ENCODE results near the gene CAMTA1. TPM values are rescaled to one million over a fixed set of nuclear protein-coding genes. Genes with fewer than 3 reads are reported as not detected.

The CAMTA1 gene
- total RNA-seq, 1 donor from 2014 or later = 127 TPM

- no peak for DNase-seq (ENCODE audit: low spot score in 2 of 2)
These were observed 656.0 kb downstream of the CAMTA1 start for GRCh38 chr1:7441143-7441841.

GRCh38 chr1:7442036-7442435 lies 656.8 kb downstream of the CAMTA1 start:
- FAIRE-seq (no peak), DNase-seq (ENCODE audit: low spot score in 2 of 2) (no peak)

More at GRCh38 chr1:7441143-7441841, 656.0 kb downstream of the CAMTA1 start:
- no peak for FAIRE-seq

GRCh38 chr1:7442918-7443317 lies 657.7 kb downstream of the CAMTA1 start:
- DNase-seq (ENCODE audit: low spot score in 2 of 2) (no peak), FAIRE-seq (no peak)

DNA sequence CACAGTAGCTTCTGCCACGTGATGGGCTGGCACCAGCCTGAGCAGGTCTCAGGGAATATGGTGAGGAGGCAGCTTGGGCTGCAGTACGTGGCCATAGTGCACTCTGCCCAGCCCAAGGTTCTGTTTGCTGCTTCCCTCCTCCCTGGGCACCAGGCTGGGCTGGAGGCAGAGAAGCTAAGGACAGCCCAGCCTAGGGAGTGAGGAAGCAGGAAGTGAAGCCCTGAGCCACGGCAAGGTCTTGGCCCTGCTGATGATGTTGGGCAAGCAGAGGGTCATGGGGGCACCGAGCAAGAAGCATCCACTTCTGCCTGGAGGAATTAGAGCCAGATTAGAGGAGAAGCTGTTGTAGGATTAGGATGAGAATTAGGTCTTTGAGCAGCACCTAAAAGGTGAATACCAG lies 659.1 kb downstream of the CAMTA1 start:
- FAIRE-seq = no peak
- DNase-seq (ENCODE audit: low spot score in 2 of 2) = no peak

- no peak for DNase-seq (ENCODE audit: low spot score in 2 of 2)
- no peak for FAIRE-seq
These were observed 661.8 kb downstream of the CAMTA1 start for GRCh38 chr1:7447093-7447492.

GRCh38 chr1:7447736-7448135 lies 662.5 kb downstream of the CAMTA1 start:
- DNase-seq (ENCODE audit: low spot score in 2 of 2) (no peak), FAIRE-seq (no peak)

- FAIRE-seq (no peak), DNase-seq (ENCODE audit: low spot score in 2 of 2) (no peak)
These were observed 663.7 kb downstream of the CAMTA1 start for GRCh38 chr1:7448986-7449385.

GRCh38 chr1:7449750-7450149 lies 664.5 kb downstream of the CAMTA1 start:
- FAIRE-seq = no peak

DNA sequence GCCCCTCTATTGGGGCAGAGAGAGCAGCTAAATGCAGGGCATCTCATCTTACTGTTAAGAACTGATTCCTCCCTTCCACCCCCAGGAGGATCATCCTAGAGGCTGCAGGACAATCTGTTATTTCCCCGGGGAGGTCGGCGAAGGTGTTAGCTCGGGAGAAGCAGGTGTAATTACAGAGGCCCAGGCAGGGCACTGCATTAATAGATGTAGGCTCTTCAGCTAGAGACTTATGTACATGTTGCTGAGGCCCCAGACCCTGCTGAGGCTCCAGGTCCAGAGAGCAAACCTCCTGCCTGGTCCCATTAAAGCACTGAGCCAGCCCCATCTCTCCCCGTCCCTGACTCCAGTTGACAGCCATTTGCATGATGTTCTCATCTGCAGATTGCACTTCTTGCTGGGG lies 665.6 kb downstream of the CAMTA1 start:
- no peak for FAIRE-seq
- no peak for DNase-seq (ENCODE audit: low spot score in 2 of 2)

More at GRCh38 chr1:7449750-7450149, 664.5 kb downstream of the CAMTA1 start:
- no peak for DNase-seq (ENCODE audit: low spot score in 2 of 2)

DNA sequence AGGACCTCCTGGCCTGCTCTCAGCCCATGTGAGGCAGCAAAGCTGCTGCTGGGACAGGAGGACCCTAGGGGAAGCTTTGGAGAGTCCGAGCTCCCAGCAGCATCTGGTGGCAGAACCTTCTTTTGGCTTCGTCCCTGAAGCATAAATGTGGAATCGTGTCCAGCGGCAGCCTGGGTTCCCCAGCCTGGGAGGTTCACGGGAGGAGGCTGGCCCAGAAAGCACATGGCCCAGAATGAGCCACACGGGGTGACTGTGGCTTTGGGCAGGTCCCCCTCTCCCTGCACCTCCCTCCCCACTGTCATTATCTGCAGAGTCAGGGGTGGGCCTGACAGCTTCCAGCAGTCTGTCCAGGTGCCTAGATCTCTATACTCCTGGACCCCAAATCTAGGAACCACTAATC lies 667.8 kb downstream of the CAMTA1 start:
- FAIRE-seq (no peak), DNase-seq (ENCODE audit: low spot score in 2 of 2) (no peak)

DNA sequence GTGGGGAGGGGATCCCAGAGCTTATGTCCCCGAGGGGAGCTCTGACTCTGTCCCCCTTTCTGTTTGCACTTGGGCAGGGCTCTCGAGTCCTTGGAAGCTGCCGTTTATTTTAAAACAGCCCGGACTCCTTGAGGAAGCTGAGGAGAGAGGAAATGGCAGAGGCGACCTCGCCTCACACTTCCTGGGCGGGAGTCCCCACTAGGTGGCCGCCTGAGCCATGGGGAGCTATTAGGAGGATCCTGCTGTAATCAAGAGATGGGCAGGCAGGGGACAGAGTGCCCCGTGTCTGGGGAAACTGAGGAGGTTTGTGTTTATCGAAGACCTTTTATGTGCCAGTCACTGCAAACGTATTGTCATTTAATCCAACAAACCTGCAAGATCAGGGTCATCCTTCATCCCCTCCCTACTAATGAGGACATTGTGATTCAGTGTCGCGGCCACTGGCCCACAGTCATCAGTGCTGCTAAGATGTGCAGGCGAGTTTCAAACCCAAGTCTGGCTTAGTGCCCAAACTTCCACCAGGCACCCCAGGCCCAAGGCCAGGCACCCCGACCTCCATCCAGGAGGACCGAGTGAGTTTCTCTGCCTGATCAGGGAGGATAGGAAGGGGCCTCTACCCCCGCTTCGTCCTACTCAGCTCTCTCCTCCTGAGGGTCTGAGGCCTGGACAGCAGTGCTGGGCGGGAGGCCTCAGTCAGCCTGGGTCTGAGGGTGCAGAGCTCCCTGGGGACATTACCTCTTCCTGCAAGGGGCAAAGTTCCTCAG lies 669.0 kb downstream of the CAMTA1 start:
- FAIRE-seq = no peak
- DNase-seq (ENCODE audit: low spot score in 2 of 2) = peak in 1 of 2 donors; percentile 46

- no peak for FAIRE-seq
- DNase-seq (ENCODE audit: low spot score in 2 of 2) = no peak
These were observed 669.9 kb downstream of the CAMTA1 start for GRCh38 chr1:7454895-7455784.

- DNase-seq (ENCODE audit: low spot score in 2 of 2) = no peak
- FAIRE-seq = no peak
These were observed 670.8 kb downstream of the CAMTA1 start for GRCh38 chr1:7455796-7456721.

DNA sequence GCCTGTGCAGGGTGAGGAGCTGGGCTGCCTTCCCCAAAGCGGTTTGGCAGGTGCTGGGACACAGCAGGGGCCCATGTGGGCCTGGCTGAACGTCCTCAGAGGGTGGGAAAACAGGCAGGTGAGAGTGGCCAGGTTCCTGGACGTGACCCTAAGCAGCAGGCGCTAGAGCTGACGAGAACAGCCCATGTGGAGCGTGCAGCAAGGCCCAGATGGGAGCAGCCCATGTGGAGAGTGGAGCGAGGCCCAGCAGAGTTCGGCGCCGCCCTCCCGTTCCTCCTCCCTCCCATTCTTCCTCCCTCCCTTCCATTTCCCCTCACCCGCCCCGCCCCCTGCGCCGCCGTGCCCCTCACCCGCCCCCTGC lies 671.4 kb downstream of the CAMTA1 start:
- FAIRE-seq (no peak), DNase-seq (ENCODE audit: low spot score in 2 of 2) (no peak)

DNA sequence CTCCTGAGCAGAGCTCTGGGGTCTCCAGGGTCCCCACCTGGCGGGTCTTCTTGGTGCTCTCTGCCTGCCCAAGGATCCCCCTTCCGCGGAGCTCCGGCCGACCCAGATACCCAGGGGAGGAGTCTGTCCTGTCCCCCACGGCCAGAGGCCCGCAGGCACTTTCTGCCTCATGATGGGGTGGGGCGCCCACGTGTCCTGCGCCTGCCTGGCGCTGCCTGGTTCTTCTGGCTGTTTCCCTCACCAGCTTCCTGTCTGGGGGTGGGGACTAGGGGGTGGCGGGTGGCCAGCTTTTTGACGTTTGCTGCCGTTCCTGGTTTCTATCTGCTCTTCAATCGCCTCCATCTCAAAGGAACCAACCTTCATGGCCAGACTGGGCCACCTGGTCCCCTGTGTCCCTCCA lies 672.6 kb downstream of the CAMTA1 start:
- FAIRE-seq = no peak
- DNase-seq (ENCODE audit: low spot score in 2 of 2) = no peak

DNA sequence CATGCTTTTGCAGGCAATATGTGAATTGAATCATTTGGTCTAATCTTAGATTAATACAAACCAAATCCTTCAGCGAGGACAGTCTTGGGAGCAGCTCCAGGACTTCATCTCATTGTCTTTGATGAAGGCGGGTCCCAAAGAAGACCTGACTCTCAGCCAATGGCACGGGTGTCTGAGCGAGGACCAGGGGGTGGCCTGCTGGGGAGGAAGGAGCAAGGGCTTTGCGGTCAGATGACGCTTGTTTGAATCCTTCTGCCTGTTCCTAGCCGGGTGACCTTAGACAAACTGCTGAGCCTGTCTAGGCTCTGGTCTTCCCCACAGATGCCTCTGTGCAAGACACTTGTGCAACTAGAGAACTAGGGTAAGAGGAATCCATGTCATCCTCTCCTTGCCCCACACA lies 673.7 kb downstream of the CAMTA1 start:
- FAIRE-seq = no peak
- DNase-seq (ENCODE audit: low spot score in 2 of 2) = no peak

GRCh38 chr1:7459914-7460313 lies 674.7 kb downstream of the CAMTA1 start:
- FAIRE-seq (no peak), DNase-seq (ENCODE audit: low spot score in 2 of 2) (no peak)

GRCh38 chr1:7460807-7461206 lies 675.6 kb downstream of the CAMTA1 start:
- DNase-seq (ENCODE audit: low spot score in 2 of 2) (no peak), FAIRE-seq (no peak)

DNA sequence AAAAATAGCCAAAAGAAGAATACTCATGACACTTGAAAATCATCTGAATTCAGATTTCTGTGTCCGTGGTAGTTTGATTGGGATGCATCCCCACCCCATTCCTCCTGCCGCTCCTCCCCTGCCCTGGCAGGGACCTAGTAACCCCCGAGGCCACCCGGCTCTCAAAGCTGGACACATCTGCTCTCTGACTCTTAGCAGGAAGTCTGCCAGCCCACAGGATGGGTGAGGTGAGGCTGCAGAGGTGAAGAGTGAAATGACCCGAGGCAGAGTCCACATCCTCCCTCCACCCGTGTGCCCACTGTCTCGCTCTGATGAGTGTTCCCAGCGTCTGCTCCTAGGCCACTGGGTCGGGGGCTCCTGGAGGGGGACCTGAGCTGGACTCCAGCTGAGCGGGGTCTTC lies 677.4 kb downstream of the CAMTA1 start:
- FAIRE-seq (no peak), DNase-seq (ENCODE audit: low spot score in 2 of 2) (no peak)

DNA sequence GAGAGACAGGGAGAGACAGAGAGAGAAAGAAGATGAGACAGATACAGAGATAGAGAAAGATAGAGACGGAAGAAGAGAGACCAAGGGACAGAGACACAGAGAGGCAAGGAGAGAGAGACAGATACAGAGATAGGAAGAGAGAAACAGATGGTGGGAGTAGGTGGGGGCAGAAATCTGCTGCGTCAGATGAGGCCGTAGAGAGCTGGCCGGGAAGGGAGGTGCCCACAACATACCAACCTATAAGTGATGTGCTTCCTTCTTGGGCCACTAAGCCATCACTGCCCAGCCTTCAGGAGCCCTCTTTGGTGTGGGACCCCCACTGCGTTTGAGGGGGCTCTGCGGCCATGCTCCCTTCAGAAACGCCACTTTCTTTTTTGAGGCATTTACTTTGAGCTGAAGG lies 678.3 kb downstream of the CAMTA1 start:
- FAIRE-seq = no peak

More for the DNA sequence above, 678.3 kb downstream of the CAMTA1 start:
- DNase-seq (ENCODE audit: low spot score in 2 of 2) = no peak
